OCI-LY7 (cell line): Measurements from ENCODE around the gene TNFRSF25.

ENCODE experiments used
- CTCF ChIP-seq: fragments of 200-600 bp; sonication (generic); conservative IDR thresholded peaks from 2 replicates; pipeline ENCODE4 v1.5.1; 2014; ENCODE audit warnings: mild to moderate bottlenecking, antibody characterized with exemption, low read length, moderate library complexity, mixed read lengths
- EZH2phosphoT487 ChIP-seq: fragments of 200-600 bp; sonication (generic); IDR thresholded peaks from 2 replicates; pipeline ENCODE4 v1.6.1; 2018; ENCODE audit warnings: low read depth, borderline replicate concordance, mild to moderate bottlenecking, mixed run types, antibody characterized with exemption, low read length, moderate library complexity, mixed read lengths

GRCh38 chr1:6491480-6491962, 25.5 kb upstream of the TNFRSF25 start, which contains the start of gene PLEKHG5:
- no peak for TF ChIP-seq CTCF
- no peak for TF ChIP-seq EZH2phosphoT487
